PC-9 (cell line): ENCODE measurements around the gene CACNA1B. TPM values are rescaled to one million over a fixed set of nuclear protein-coding genes. Genes with fewer than 3 reads are reported as not detected.

Experiments
- BruUV-seq: library from RNA; stranded (reverse); fragments of 400-500 nt; replicated peaks from 2 replicates; lab custom pipeline; 2021; lab: Mats Ljungman, UMichigan
- CTCF ChIA-PET: fragments of 300-600 bp; sonication (Branson Sonifier 250); formaldehyde crosslinking; loops from one replicate; lab custom pipeline; 2022; ENCODE audit warnings: antibody characterized with exemption; lab: Charles Lee
- POLR2A ChIA-PET: fragments of 300-600 bp; sonication (Branson Sonifier 250); formaldehyde crosslinking; loops from one replicate; lab custom pipeline; 2022; ENCODE audit warnings: antibody characterized with exemption; ENCODE audit not compliant: unreplicated experiment; lab: Charles Lee
- DNase-seq, 2 experiments: peaks; one replicate each; pipeline versions ENCODE4 v3.0.0 to v3.0.0-alpha.2; 2015 to 2022; ENCODE audit warnings: mixed read lengths in 1 of 2
- H2AFZ ChIP-seq: fragments of 200-600 bp; sonication (generic); 2 replicates; pipeline ENCODE4 v1.8.1; 2017; ENCODE audit warnings: antibody characterized with exemption
- H3F3A ChIP-seq: fragments of 200-600 bp; sonication (generic); 2 replicates; pipeline ENCODE4 v1.8.1; 2017; ENCODE audit warnings: antibody characterized with exemption, mild to moderate bottlenecking, low read depth; ENCODE audit not compliant: insufficient read depth
- H3K27ac ChIP-seq: fragments of 200-600 bp; sonication (generic); 2 replicates; pipeline ENCODE4 v1.6.1; 2016; ENCODE audit warnings: mixed run types
- H3K27me3 ChIP-seq: fragments of 200-600 bp; sonication (generic); 2 replicates; pipeline ENCODE4 v1.6.1; 2016; ENCODE audit warnings: low read depth, mixed run types; ENCODE audit not compliant: insufficient read depth
- H3K36me3 ChIP-seq: fragments of 200-600 bp; sonication (generic); 2 replicates; pipeline ENCODE4 v1.6.1; 2016; ENCODE audit warnings: low read depth, mixed run types
- H3K4me1 ChIP-seq: fragments of 200-600 bp; sonication (generic); replicated peaks from 2 replicates; pipeline ENCODE4 v1.6.1; 2016; ENCODE audit warnings: mixed run types; ENCODE audit not compliant: insufficient read depth
- H3K4me2 ChIP-seq: fragments of 200-600 bp; sonication (generic); 2 replicates; pipeline ENCODE4 v1.6.1; 2017; ENCODE audit warnings: mixed run types
- H3K4me3 ChIP-seq: fragments of 200-600 bp; sonication (generic); 2 replicates; pipeline ENCODE4 v1.6.1; 2016; ENCODE audit warnings: mixed run types
- H3K79me2 ChIP-seq: fragments of 200-600 bp; sonication (generic); 2 replicates; pipeline ENCODE4 v1.6.1; 2017; ENCODE audit warnings: low read depth, mixed run types
- H3K9me2 ChIP-seq: fragments of 200-600 bp; sonication (generic); 2 replicates; pipeline ENCODE4 v1.8.1; 2017; ENCODE audit warnings: mild to moderate bottlenecking; ENCODE audit not compliant: insufficient read depth
- H3K9me3 ChIP-seq: fragments of 200-600 bp; sonication (generic); 2 replicates; pipeline ENCODE4 v1.8.1; 2016; ENCODE audit warnings: low read depth; ENCODE audit not compliant: insufficient read depth
- H4K20me1 ChIP-seq: fragments of 200-600 bp; sonication (generic); 2 replicates; pipeline ENCODE4 v1.8.1; 2017; ENCODE audit not compliant: insufficient read depth
- EZH2 ChIP-seq: fragments of 200-600 bp; sonication (generic); IDR thresholded peaks from 2 replicates; pipeline ENCODE4 v1.8.0; 2017; ENCODE audit warnings: antibody characterized with exemption, low read depth
- intact Hi-C: fragments of 100-400 bp; cut with micrococcal nuclease; formaldehyde crosslinking; loops from one replicate; pipeline ENCODE4 v1.10.0; 2022; ENCODE audit not compliant: unreplicated experiment
- total RNA-seq: library from RNA; stranded (reverse); gene quantifications from 2 replicates; pipeline ENCODE4 v1.2.3, GENCODE V29; 2021
- TF ChIP-seq, protein P1 (sequence below): fragments of 200-600 bp; sonication (generic); conservative IDR thresholded peaks from 2 replicates; pipeline ENCODE4 v1.6.1; 2017; ENCODE audit warnings: mixed run types, antibody characterized with exemption, mild to moderate bottlenecking, moderate library complexity

The CACNA1B gene
- total RNA-seq, 1 experiment from 2014 or later, result not detected

DNA sequence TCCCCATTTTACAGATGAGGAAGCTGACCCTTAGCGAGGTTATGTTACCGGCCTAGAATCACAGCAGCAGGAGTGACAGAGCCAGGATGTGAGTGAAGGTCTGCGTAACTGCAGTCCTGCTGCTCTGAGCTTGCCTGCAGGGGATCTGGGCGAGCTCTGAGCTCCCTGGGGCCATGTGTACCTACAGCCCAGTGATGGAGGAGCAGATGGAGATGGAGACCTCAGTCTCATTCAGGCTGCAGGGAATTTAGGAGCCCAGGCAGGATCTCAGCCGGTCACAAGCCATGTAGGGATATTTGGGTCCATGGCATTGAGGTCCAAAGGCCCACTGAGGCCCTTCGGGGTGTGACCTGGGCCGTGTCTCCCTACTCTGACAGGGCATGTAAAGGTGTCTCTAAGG lies 170.6 kb downstream of the CACNA1B start:
- peaks cover 99% of the 10 kb centered on the region for H3K27me3 ChIP-seq
- TF ChIP-seq, protein P1, sequence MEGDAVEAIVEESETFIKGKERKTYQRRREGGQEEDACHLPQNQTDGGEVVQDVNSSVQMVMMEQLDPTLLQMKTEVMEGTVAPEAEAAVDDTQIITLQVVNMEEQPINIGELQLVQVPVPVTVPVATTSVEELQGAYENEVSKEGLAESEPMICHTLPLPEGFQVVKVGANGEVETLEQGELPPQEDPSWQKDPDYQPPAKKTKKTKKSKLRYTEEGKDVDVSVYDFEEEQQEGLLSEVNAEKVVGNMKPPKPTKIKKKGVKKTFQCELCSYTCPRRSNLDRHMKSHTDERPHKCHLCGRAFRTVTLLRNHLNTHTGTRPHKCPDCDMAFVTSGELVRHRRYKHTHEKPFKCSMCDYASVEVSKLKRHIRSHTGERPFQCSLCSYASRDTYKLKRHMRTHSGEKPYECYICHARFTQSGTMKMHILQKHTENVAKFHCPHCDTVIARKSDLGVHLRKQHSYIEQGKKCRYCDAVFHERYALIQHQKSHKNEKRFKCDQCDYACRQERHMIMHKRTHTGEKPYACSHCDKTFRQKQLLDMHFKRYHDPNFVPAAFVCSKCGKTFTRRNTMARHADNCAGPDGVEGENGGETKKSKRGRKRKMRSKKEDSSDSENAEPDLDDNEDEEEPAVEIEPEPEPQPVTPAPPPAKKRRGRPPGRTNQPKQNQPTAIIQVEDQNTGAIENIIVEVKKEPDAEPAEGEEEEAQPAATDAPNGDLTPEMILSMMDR, result no peak
- no peak for TF ChIP-seq EZH2
- no peaks in the 10 kb centered on the region for H3F3A ChIP-seq
- H3K36me3 ChIP-seq, result no peaks in the 10 kb centered on the region
- H3K9me3 ChIP-seq, result no peaks in the 10 kb centered on the region
- ChIA-PET POLR2A (no interaction called here), CTCF (no interaction called here)
- H3K9me2 ChIP-seq, result no peaks in the 10 kb centered on the region
- H3K79me2 ChIP-seq, result no peaks in the 10 kb centered on the region
- intact Hi-C loops, result no loop called here
- H2AFZ ChIP-seq, result no peak overlapping the region
- no peaks in the 10 kb centered on the region for H3K4me1 ChIP-seq
- no peak for DNase-seq
- no peaks in the 10 kb centered on the region for H4K20me1 ChIP-seq
- no TSS peak for BruUV-seq
- no peak overlapping the region for H3K4me3 ChIP-seq
- H3K4me2 ChIP-seq, result no peak overlapping the region
- no peak overlapping the region for H3K27ac ChIP-seq

DNA sequence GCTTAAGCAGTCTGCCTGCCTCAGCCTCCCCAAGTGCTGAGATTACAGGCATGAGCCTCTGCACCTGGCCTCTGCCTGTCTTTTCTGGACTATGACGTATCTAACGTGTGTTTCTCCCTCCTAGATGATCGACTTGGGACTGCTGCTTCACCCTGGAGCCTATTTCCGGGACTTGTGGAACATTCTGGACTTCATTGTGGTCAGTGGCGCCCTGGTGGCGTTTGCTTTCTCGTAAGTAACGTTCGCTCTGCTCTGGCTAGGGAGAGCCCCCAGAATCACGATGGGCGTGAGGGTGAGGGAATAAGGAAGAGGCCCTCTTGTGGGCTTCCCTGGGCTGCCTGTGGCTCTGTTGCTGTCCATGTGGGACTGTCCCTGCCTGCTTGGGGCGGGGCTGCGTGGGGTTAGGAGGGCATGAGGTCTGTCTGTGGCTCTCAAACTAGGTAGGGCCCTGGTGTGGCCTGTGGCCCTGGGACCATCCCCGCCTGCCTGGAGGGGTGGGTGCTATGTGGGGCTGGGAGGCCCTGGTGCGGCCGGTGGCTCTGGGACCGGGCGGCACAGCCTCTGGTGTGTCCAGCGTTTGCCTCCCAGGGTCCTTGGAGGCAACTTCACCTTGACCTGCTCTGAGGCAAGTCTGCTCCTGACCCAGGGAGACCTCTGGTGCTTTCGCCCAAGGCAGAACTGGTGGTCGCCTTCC lies 171.7 kb downstream of the CACNA1B start:
- Histone ChIP-seq H2AFZ (no peak overlapping the region), H4K20me1 (no peaks in the 10 kb centered on the region), H3K4me1 (no peaks in the 10 kb centered on the region), H3K27me3 (peaks cover 96% of the 10 kb centered on the region), H3F3A (no peaks in the 10 kb centered on the region), H3K36me3 (no peaks in the 10 kb centered on the region), H3K79me2 (no peaks in the 10 kb centered on the region), H3K4me2 (no peak overlapping the region), H3K9me2 (no peaks in the 10 kb centered on the region), H3K9me3 (no peaks in the 10 kb centered on the region), H3K27ac (no peak overlapping the region), H3K4me3 (no peak overlapping the region)
- no peak for TF ChIP-seq EZH2
- TF ChIP-seq, protein P1, result no peak
- no TSS peak for BruUV-seq
- POLR2A ChIA-PET, result no interaction called here
- DNase-seq, result no peak
- CTCF ChIA-PET, result no interaction called here
- intact Hi-C loops, result no loop called here

DNA sequence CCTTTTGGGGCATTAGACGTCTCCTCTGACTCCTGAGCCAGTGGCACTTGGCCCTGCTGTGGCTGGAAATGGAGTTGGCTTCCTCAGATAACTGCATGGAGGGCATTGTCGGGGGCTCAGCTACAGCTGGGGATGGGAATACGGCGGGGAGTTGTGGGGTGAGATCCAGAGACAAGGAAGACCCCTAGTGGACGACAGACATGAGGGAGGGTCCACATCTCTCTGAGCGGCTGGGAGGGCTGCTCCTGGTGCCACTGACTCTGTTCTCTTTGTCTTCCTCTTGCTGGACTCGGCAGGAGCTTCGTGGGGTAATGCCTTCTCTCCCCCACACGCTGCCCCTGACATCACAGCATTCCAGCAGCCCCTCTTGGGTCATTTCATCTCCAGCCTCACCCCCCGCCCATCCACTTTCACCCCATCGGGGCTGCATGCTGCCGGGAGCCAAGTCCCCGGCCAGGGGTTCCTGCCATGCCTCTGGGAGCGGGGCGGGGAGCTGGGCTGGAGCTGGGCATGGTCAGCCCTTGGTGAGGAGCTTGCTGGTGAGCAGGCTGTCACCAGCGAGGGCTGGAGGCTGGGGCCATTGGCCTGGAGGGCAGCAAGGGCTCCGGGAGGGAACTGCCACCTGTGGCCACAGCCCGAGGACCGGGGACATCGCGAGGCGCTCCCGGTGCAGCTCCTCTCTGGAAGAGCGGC lies 172.3 kb downstream of the CACNA1B start:
- Histone ChIP-seq H3K4me2 (no peak overlapping the region), H2AFZ (no peak overlapping the region), H4K20me1 (no peaks in the 10 kb centered on the region), H3K79me2 (no peaks in the 10 kb centered on the region), H3K27me3 (peaks cover 96% of the 10 kb centered on the region), H3K27ac (no peak overlapping the region), H3K9me2 (no peaks in the 10 kb centered on the region), H3K9me3 (no peaks in the 10 kb centered on the region), H3F3A (no peaks in the 10 kb centered on the region), H3K4me3 (no peak overlapping the region), H3K36me3 (no peaks in the 10 kb centered on the region), H3K4me1 (no peaks in the 10 kb centered on the region)
- ChIA-PET CTCF (no interaction called here), POLR2A (interaction anchor here (0.6 kb wide), 1 partner anchor 55 kb away, joined by 3 read pairs; no protein-coding TSS in a partner anchor)
- no peak for DNase-seq
- intact Hi-C loops, result no loop called here
- TF ChIP-seq, protein P1, result no peak
- no peak for TF ChIP-seq EZH2
- no TSS peak for BruUV-seq
